Measurements from ENCODE around the gene ADGRB2. TPM values are rescaled to one million over a fixed set of nuclear protein-coding genes. Genes with fewer than 3 reads are reported as not detected.
A peak's percentile ranks its signal among the peaks of the same experiment; 100 is the strongest.

ADGRB2 gene
- polyA plus RNA-seq, 1 experiment, result 9.2 TPM

DNA sequence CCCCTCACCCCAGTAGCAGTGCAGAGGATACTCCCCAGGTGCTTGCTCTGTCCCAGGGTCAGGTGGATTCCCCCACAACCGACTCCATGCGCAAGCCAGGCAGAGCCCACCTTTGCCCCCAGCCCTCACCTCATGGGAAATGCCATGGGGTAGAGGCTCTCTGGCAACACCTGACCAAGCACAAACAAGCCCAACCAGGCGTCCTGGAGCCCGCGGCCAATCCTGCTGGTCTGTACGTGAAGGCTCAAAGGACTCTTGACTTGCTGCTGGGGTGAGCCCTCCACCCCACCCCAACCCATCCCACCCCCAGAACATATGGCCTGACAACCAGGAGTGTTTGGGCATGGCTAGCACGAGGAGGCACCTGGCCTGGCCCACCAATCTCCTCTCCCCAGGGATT, 1.8 kb downstream of the ADGRB2 start:
- H3K4me3 ChIP-seq (ENCODE audit: low read depth, low read length), result peak overlapping the region; percentile 57
- no peak for DNase-seq (ENCODE audit: low read depth)
- ChIA-PET POLR2A (no interaction called here), CTCF (interaction anchor here (0.7 to 6.7 kb wide), 15 partner anchors 9 to 301 kb away, joined by 3 to 53 read pairs (median 6); no protein-coding TSS in a partner anchor)
- no peaks in the 10 kb centered on the region for H3K36me3 ChIP-seq (ENCODE audit: control insufficient read depth, insufficient read depth, low read length)
- no peaks in the 10 kb centered on the region; the same call in 1 of the 2 replicates for H3K27me3 ChIP-seq (ENCODE audit: control insufficient read depth, insufficient read depth, low read length)
- TF ChIP-seq, protein P1, sequence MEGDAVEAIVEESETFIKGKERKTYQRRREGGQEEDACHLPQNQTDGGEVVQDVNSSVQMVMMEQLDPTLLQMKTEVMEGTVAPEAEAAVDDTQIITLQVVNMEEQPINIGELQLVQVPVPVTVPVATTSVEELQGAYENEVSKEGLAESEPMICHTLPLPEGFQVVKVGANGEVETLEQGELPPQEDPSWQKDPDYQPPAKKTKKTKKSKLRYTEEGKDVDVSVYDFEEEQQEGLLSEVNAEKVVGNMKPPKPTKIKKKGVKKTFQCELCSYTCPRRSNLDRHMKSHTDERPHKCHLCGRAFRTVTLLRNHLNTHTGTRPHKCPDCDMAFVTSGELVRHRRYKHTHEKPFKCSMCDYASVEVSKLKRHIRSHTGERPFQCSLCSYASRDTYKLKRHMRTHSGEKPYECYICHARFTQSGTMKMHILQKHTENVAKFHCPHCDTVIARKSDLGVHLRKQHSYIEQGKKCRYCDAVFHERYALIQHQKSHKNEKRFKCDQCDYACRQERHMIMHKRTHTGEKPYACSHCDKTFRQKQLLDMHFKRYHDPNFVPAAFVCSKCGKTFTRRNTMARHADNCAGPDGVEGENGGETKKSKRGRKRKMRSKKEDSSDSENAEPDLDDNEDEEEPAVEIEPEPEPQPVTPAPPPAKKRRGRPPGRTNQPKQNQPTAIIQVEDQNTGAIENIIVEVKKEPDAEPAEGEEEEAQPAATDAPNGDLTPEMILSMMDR (IDR thresholded peaks at IDR 0.05; ENCODE audit: insufficient read depth, low read depth, low read length), result no peak

DNA sequence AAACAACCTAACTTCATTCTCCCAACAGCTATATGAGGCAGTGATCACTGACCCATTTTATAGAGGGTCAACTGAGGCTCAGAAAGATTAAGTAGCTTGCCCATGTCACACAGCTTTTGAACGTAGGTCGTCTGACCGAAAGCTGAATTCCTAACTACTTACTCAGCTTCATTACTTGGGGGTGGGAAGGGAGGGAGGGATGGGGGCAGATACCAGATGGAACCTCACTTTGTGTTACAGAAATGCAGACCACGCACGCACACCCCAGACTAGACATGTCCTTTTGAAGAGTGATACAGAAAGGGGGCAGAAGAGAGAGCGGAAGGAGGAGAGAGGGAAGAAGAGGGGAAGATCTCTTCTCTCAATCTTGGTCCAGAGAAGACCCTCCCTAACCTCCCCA, 2.3 kb downstream of the ADGRB2 start:
- TF ChIP-seq, protein P1 (IDR thresholded peaks at IDR 0.05; ENCODE audit: insufficient read depth, low read depth, low read length), result no peak
- H3K36me3 ChIP-seq (ENCODE audit: control insufficient read depth, insufficient read depth, low read length), result no peaks in the 10 kb centered on the region
- ChIA-PET CTCF (interaction anchor here (1.3 to 6.7 kb wide), 8 partner anchors 13 to 242 kb away, joined by 4 to 53 read pairs (median 7); no protein-coding TSS in a partner anchor), POLR2A (no interaction called here)
- peak overlapping the region; percentile 57; the same call in 1 of the 2 replicates for H3K4me3 ChIP-seq (ENCODE audit: low read depth, low read length)
- H3K27me3 ChIP-seq (ENCODE audit: control insufficient read depth, insufficient read depth, low read length), result no peaks in the 10 kb centered on the region; the same call in 1 of the 2 replicates
- DNase-seq (ENCODE audit: low read depth), result peak; percentile 58

DNA sequence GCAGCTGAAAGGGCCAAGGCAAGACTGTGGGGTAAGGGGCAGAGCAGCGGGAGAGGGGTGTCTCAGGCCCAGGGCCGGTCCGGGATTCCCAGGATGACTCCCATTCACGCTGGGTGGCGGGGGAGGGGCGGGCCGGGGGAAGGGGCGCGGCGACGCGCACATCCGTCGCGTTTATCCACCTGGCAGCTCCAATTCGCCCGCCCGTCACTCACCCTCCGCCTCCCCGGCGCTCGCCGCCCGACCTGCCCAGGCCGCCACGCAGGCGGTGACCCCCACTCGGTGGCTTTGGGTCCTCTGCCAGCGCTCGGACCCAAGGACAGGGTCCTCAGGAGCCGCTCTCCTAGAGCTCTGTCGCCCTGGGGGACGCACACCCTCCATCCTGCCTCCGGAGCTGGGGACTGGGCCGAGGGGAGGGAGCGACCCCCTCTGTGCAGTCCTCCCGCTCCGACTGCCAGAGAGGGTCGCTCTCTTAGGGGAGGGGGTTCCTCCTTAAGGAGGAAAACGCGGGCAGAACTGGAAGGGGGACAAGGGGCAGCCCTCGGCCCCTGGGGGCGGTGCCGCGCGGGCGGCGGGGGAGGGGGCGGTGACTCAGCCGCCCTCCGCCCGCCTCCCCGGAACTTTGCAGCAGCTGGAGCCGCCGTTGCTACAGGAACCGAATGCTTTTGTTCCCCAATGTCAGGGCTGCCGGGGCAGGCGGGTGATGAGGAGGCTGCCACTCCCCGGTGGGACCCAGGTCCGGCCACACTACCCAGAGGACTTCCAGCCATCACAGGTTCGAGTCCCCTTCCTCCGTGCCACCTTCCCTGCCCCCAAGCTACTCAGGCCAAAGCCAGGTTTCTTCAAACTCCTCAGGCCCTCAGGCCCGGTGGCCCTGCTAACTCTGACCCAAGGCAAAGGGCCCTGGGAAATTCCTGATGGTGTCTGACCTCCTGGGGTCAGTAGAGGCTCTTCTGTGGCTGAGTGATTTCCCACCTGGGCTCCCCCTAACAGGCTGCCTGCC, 3.4 kb downstream of the ADGRB2 start:
- ChIA-PET CTCF (interaction anchor here (0.8 to 6.7 kb wide), 10 partner anchors 8 to 96 kb away, joined by 3 to 53 read pairs (median 7); no protein-coding TSS in a partner anchor), POLR2A (no interaction called here)
- Histone ChIP-seq H3K27me3 (ENCODE audit: control insufficient read depth, insufficient read depth, low read length) (no peaks in the 10 kb centered on the region), H3K4me3 (ENCODE audit: low read depth, low read length) (peak overlapping the region; percentile 51), H3K36me3 (ENCODE audit: control insufficient read depth, insufficient read depth, low read length) (peaks cover 1% of the 10 kb centered on the region)
- TF ChIP-seq, protein P1 (IDR thresholded peaks at IDR 0.05; ENCODE audit: insufficient read depth, low read depth, low read length), result no peak
- DNase-seq (ENCODE audit: low read depth), result peak; percentile 20

DNA sequence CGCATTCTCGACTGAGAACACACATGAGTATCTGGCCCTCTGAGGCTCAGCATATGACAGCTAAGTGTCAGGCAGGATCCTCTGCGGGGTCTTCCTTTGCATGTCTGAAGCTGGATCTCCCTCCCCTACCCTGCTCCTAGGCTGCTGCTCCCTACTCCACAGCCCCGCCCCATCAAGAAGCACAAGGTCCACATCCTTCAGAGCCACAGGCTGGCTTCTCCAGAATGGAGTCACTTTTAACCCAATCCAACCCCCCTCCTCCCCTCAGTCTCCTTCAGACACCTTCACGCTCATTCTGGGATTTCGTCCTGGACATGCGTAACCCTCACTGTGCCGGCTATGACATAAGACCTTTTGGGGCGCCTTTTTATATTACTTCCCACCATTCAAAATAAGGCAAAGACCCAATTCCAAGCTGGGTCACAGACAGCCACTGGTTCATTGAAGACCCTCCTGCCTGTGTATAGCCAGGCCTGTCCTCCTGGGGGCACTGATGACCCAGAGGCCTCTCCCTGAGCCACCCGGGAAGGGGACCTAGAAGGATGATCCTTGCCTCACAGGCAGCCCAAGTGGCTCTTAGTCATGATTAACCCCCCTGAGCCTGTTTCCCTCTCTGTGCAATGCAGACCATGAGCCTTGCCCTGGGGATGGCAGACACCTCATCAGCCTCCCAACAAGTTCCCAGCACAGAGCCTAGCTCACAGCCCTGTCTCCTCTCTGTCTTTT, 4.7 kb downstream of the ADGRB2 start:
- no peak overlapping the region for H3K4me3 ChIP-seq (ENCODE audit: low read depth, low read length)
- H3K27me3 ChIP-seq (ENCODE audit: control insufficient read depth, insufficient read depth, low read length), result no peaks in the 10 kb centered on the region
- TF ChIP-seq, protein P1 (IDR thresholded peaks at IDR 0.05; ENCODE audit: insufficient read depth, low read depth, low read length), result no peak
- ChIA-PET POLR2A (no interaction called here), CTCF (interaction anchor here (0.8 to 6.7 kb wide), 7 partner anchors 7 to 55 kb away, joined by 3 to 53 read pairs (median 8); no protein-coding TSS in a partner anchor)
- H3K36me3 ChIP-seq (ENCODE audit: control insufficient read depth, insufficient read depth, low read length), result peaks cover 1% of the 10 kb centered on the region
- no peak for DNase-seq (ENCODE audit: low read depth)

All from BJ (cell line).